ENCODE data around the gene CFD.
"Not testable (repeated sequence)": the region's sequence is repeated elsewhere in the genome, so short reads cannot be mapped to it uniquely, and the experiment has no call there.

The CFD gene

GRCh38 chr19:825897-826644 is 33.4 kb upstream of the CFD start:
- in situ Hi-C loops (cut with MboI; ENCODE audit: low sequenced_read_pairs), result no loop called here

- in situ Hi-C loops (cut with MboI; ENCODE audit: low sequenced_read_pairs), result no loop called here
Measured at GRCh38 chr19:827314-827709, 32.2 kb upstream of the CFD start.

GRCh38 chr19:827710-828321 is 31.6 kb upstream of the CFD start, which contains the start of gene AZU1:
TSS of gene AZU1 (plus strand) at chr19:827837. CDS start at chr19:827847, 10 bp downstream.
- in situ Hi-C loops (cut with MboI; ENCODE audit: low sequenced_read_pairs), result no loop called here

- in situ Hi-C loops (cut with MboI; ENCODE audit: low sequenced_read_pairs), result no loop called here
Measured at GRCh38 chr19:829129-829758, 30.2 kb upstream of the CFD start.

DNA sequence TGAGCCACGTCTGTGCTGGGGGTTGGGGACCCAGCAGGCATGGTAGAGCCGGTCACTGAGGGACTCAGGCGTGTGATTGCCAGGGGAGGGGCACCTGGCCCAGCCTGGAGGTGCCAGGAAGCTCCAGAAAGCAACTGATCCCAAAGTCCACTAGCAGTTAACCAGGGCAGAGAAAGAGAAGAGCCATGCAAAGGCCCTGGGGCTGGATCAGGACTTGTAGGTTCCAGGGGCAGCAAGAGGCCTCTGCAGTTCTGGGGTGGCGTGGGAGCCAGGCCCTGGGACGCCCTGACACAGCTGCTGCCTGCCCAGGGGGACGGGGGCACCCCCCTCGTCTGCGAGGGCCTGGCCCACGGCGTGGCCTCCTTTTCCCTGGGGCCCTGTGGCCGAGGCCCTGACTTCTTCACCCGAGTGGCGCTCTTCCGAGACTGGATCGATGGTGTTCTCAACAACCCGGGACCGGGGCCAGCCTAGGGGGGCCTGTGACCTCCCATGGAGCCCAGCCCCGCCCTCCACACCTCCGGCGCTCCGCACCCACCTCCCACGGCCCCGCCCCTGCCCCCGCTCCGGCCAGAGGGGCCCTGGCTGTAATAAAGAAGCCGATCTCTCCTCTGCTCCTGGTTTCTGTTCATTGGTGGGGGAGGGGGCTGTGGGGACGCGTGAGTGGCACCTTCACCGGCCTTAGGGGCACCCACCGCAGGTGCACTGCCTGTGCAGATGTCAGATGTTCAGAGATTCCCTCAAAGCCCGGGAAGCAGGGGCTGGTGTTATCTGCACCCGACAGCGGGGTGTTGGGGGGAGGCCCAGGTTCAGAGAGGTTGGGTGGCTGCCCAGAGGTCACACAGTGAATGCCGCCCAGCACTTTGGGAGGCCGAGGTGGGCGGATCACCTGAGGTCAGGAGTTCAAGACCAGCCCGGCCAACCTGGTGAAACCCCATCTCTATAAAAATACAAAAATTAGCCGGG is 27.8 kb upstream of the CFD start:
- in situ Hi-C loops (cut with MboI; ENCODE audit: low sequenced_read_pairs), result no loop called here

DNA sequence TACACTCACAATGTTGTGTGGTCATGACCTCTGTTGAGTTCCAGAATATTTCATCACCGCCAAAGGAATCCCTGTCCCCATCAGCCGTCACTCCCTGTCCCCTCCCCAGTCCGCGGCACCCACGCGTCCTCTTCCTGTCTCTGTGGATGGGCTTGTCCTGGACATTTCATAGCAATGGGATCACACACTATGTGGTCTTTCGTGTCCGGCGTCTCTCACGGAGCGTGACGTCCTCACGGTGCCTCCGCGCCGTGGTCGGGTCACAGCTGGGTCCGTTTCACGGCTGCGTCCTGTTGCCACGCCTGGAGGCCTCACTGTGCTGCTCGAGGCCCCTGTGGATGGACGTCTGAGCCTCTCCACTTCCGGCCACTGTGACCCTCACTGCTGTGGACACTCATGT is 25.2 kb upstream of the CFD start:
- in situ Hi-C loops (cut with MboI; ENCODE audit: low sequenced_read_pairs), result no loop called here

DNA sequence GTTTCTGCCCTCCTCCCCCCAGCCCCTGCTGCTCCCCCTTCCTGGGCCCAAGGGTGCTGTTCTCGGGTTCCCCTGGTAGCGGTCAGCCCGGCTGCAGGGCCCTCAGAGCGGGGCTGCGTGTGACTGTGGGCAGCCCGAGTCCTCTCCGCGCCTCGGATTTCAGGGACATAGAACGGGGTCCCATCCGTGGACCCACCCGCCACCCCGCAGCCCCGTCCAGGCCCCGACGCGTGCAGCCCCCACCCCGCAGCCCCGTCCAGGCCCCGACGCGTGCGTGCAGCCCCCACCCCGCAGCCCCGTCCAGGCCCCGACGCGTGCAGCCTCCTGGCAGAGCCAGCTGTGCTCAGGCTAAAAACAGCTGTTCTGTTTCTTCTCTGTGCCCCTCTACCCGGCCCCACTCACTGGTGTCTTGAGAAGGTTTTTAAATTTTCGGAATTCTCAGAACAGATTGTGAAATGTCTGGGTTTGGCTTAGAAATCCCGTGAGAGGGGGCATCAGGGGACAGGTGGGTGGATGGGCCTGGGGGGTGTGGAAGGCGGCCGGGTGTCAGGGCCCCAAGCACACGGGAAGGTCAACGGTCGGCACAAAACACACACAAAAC is 24.2 kb upstream of the CFD start:
- in situ Hi-C loops (cut with MboI; ENCODE audit: low sequenced_read_pairs), result no loop called here

DNA sequence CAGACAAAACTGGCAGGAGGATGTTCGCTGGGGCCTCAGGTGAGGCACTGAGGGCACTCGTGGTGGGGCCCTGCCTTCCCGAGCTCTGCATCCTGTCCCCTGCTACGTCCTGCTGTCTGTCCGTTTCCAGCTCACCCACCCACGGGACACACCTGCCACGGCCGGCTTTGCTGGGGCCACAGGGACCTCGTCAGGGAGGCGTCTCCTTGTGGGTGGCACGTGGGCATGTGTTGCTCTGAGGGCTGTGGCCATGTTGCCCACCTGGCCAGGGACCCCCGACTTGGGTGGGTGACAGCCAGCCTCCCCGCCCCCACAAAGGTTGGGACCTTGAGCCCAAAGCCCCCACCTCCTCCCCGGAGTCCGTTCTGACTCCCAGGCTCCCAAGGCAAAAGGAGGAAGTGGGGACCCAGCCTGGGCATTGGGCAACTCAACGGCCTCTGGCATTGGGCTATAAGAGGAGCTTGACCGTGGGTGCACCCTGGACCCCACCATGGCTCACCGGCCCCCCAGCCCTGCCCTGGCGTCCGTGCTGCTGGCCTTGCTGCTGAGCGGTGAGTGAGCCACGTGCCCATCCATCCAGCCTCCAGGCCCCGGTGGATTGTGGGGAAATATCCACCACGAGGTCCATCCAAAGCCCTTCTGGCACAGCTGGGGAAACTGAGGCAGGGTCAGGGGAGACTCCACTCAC is 18.8 kb upstream of the CFD start, which contains the start of gene PRTN3:
PRTN3 (plus strand) TSS at position 481 of the 688 bp plus-strand sequence; CDS start at position 491, 10 bp downstream.
- in situ Hi-C loops (cut with MboI; ENCODE audit: low sequenced_read_pairs), result no loop called here

- in situ Hi-C loops (cut with MboI; ENCODE audit: low sequenced_read_pairs), result not testable (repeated sequence)
Measured at GRCh38 chr19:842802-843179, 16.7 kb upstream of the CFD start.

GRCh38 chr19:843180-843835 is 16.2 kb upstream of the CFD start:
- in situ Hi-C loops (cut with MboI; ENCODE audit: low sequenced_read_pairs), result no loop called here

GRCh38 chr19:843836-844545 is 15.5 kb upstream of the CFD start:
- in situ Hi-C loops (cut with MboI; ENCODE audit: low sequenced_read_pairs), result no loop called here

DNA sequence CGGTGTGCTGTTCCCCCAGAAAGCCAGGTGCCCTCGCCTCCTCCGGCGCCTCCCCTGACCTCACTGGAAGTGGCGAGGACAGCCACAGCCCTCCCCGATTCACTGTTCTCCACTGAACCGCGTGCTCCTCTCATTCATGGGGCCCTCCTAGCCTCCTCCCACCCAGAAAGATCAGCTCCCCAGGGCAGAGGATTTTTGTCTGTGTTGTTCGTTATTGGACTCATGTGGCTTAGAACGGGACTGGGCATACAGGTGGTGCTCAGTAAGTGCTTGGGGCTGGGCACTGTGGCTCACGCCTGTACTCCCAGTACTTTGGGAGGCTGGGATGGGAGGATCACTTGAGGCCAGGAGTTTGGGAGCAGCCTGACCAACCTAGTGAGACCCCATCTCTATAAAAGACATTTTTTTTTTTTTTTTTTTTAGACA is 14.9 kb upstream of the CFD start:
- in situ Hi-C loops (cut with MboI; ENCODE audit: low sequenced_read_pairs), result no loop called here

DNA sequence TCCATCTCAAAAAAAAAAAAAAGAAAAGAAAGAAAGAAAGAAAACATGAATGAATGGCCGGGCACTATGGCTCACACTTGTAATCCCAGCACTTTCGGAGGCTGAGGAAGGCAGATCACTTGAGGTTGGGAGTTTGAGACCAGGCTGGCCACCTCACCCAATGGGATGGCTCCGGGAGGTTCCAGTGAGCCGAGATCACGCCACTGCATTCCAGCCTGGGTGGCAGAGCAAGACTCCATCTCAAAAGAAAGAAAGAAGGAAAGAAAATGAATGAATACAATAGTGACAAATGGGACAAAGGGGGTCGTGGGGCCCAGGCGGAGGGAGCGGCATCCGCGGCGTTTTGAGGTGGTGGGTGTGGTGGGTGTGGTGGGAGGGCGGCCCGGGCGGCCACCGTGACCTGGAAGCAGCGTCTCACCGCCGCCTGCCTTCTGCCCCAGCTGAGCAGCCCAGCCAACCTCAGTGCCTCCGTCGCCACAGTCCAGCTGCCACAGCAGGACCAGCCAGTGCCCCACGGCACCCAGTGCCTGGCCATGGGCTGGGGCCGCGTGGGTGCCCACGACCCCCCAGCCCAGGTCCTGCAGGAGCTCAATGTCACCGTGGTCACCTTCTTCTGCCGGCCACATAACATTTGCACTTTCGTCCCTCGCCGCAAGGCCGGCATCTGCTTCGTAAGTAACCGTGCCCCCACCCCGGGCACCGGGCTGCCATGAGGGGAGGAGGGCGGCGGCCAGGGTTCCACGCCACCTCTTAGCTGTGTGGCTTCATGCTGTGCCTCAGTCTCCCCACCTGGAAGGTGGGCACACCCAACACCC is 13.6 kb upstream of the CFD start:
- in situ Hi-C loops (cut with MboI; ENCODE audit: low sequenced_read_pairs), result no loop called here

- in situ Hi-C loops (cut with MboI; ENCODE audit: low sequenced_read_pairs), result no loop called here
Measured at GRCh38 chr19:848386-848921, 11.0 kb upstream of the CFD start.

DNA sequence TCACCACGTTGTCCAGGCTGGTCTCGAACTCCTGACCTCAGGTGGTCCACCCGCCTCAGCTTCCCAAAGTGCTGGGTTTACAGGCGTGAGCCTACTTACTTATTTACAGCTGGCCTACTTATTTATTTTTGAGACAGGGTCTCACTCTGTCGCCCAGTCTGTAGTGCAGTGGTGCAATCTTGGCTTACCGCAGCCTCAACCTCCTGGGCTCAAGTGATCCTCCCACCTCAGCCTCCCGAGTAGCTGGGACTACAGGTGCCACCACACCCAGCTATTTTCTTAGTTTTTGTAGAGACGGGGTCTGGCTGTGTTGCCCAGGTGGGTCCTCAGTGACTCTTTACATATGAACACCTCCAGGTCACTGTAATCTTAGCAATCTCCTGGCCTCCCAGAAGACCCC is 10.3 kb upstream of the CFD start:
- in situ Hi-C loops (cut with MboI; ENCODE audit: low sequenced_read_pairs), result not testable (repeated sequence)

DNA sequence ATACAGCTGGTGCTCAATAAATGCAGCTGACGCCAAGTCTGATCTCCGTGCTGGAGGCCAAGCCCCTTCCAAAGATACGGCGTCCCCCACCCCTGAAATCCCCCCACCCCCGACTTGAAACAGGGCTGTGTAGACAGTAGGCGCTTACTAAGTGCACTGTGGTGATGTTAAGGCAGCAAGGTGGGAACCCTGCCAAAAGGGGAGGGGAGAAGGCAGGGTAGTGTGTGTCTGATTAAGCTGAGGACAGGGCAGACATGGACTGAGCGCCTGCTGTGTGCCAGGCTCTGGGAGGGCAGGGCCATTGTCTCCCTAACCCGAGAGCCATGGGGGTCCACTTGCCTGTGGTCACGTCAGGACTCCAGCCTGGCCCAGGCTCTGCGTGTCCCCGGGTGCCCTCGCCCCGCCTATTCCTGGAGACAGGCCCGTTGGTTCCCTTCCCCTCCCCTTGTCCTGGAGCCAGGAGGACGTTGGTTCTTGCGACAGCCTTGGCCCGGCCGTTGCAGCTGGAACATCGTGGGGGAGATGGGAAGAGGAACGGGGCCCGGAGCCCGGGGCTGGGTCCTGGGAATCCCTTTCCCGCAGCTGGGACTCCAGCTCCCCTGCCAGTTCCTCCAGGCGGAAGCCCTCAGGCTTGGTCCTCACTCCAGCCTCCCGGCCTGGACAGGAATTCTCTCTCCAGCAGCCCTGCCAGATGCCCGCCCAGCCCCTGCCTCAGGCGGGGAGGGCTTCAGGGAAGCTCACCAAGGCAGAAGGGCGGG is 9.1 kb upstream of the CFD start:
- in situ Hi-C loops (cut with MboI; ENCODE audit: low sequenced_read_pairs), result no loop called here

GRCh38 chr19:850979-851335 is 8.5 kb upstream of the CFD start:
- in situ Hi-C loops (cut with MboI; ENCODE audit: low sequenced_read_pairs), result no loop called here
